Upper lobe of left lung (tissue), 6 donors: ENCODE results near the gene SRCAP. TPM values are rescaled to one million over a fixed set of nuclear protein-coding genes. Genes with fewer than 3 reads are reported as not detected.

Experiments used
- ATAC-seq, 2 donors: fragments of 200-7000 bp; cut with Tn5 transposase; one replicate each; pipeline ENCODE4 v1.9.1; 2022; ENCODE audit warnings: mild to moderate bottlenecking in 2 of 2, moderate library complexity in 2 of 2; ENCODE audit not compliant: low FRiP score in 2 of 2
- DNase-seq, 2 donors: peaks; one replicate each; pipeline ENCODE4 v3.0.0-alpha.2; 2019 to 2020
- H3K27ac ChIP-seq, 4 donors: fragments of 200-600 bp; sonication (generic); one replicate each; pipeline ENCODE4 v1.5.1; 2016 to 2019
- H3K27me3 ChIP-seq, 4 donors: fragments of 200-600 bp; sonication (generic); one replicate each; pipeline ENCODE4 v1.5.1; 2017 to 2019
- H3K36me3 ChIP-seq, 4 donors: fragments of 200-600 bp; sonication (generic); one replicate each; pipeline ENCODE4 v1.5.1; 2016 to 2019
- H3K4me1 ChIP-seq, 4 donors: fragments of 200-600 bp; sonication (generic); one replicate each; pipeline ENCODE4 v1.5.1; 2018 to 2019
- H3K4me3 ChIP-seq, 4 donors: fragments of 200-600 bp; sonication (generic); one replicate each; pipeline ENCODE4 v1.5.1; 2017 to 2019; ENCODE audit warnings: mild to moderate bottlenecking in 2 of 4, moderate library complexity in 1 of 4
- H3K9me3 ChIP-seq, 4 donors: fragments of 200-600 bp; sonication (generic); one replicate each; pipeline ENCODE4 v1.5.1; 2018 to 2019
- CTCF ChIP-seq, 6 experiments: fragments of 450-650 bp in 4 of 6; fragments of 200-600 bp in 2 of 6; sonication (generic) in 2 of 6; IDR thresholded peaks; one replicate each; pipeline ENCODE4 v1.5.1; 2016 to 2019; ENCODE audit warnings: antibody characterized with exemption in 6 of 6
- EP300 ChIP-seq, 4 donors: sonication (generic); formaldehyde crosslinking; IDR thresholded peaks; one replicate each; pipeline ENCODE4 v1.5.1; 2017; ENCODE audit warnings: antibody characterized with exemption in 4 of 4, control low read depth in 2 of 4
- POLR2A ChIP-seq, 4 donors: fragments of 450-650 bp; IDR thresholded peaks; one replicate each; pipeline ENCODE4 v1.5.1; 2016 to 2017; ENCODE audit warnings: antibody characterized with exemption in 4 of 4, mild to moderate bottlenecking in 2 of 4
- POLR2AphosphoS5 ChIP-seq, 2 donors: sonication (generic); formaldehyde crosslinking; IDR thresholded peaks; one replicate each; pipeline ENCODE4 v1.5.1; 2017; ENCODE audit warnings: antibody characterized with exemption in 2 of 2
- WGBS, 2 donors: methylation state at CpG; one replicate each; pipeline ENCODE4 v1.1.5; 2017 to 2018; 5-methylcytosine and 5-hydroxymethylcytosine counted together
- total RNA-seq, 6 donors: library from RNA; depleted of rRNA in 4 of 6; stranded (reverse); fragments of >200 nt in 4 of 6; gene quantifications; one replicate each; pipeline versions ENCODE4 v1.1.0 to v1.2.1, GENCODE V29; 2016 to 2021
- donor health status: DM: no; HTN: no; CAD: no; lungs with moderate emphysema.
- donor health status: DM: no; HTN: yes; CAD: no; lungs with severe emphysema.

SRCAP gene
- total RNA-seq, 6 donors from 2014 or later, result 38.3 to 102 (median 66.0) TPM

- peaks cover 5 to 45% (median 30%) of the 10 kb centered on the region in 4 donors for H3K36me3 ChIP-seq
Observed at GRCh38 chr16:30747799-30748633, 49.0 kb downstream of the SRCAP start, which contains the start of gene PHKG2. Gene PHKG2 (plus strand): TSS chr16:30748425. CDS start chr16:30748821, 396 bp downstream.

GRCh38 chr16:30748634-30749445, 49.9 kb downstream of the SRCAP start:
- DNase-seq (peak; percentile 40 to 87), ATAC-seq (peak; percentile 31 to 60)
- peaks cover 6 to 17% (median 15%) of the 10 kb centered on the region in 4 donors for H3K4me1 ChIP-seq
- no peak for TF ChIP-seq EP300 (IDR thresholded peaks at IDR 0.05)
- no peak for TF ChIP-seq POLR2AphosphoS5 (IDR thresholded peaks at IDR 0.05)
- no peak for TF ChIP-seq POLR2A (IDR thresholded peaks at IDR 0.05)
- no peak for TF ChIP-seq CTCF (IDR thresholded peaks at IDR 0.05)
- no peaks in the 10 kb centered on the region for H3K9me3 ChIP-seq
- peak overlapping the region; percentile 69 to 88 (median 84) for H3K27ac ChIP-seq
- H3K27me3 ChIP-seq, result no peaks in the 10 kb centered on the region
- H3K36me3 ChIP-seq, result peaks cover 10 to 47% (median 31%) of the 10 kb centered on the region in 4 donors
- WGBS, 2 donors, result 2 to 41% methylated on average over 7 to 9 of the region's 36 CpGs
- H3K4me3 ChIP-seq, result peak overlapping the region; percentile 92 to 99 (median 98)

More at GRCh38 chr16:30747799-30748633, 49.0 kb downstream of the SRCAP start, which contains the start of gene PHKG2:
- no peaks in the 10 kb centered on the region for H3K27me3 ChIP-seq
- ATAC-seq, result peak; percentile 99
- H3K4me3 ChIP-seq, result peak within 1 kb of the TSS; percentile 92 to 99 (median 98)
- TF ChIP-seq EP300 (IDR thresholded peaks at IDR 0.05) (no peak), POLR2A (IDR thresholded peaks at IDR 0.05) (peak in 2 of 4 donors; percentile 54 to 77), POLR2AphosphoS5 (IDR thresholded peaks at IDR 0.05) (peak; percentile 81 to 82), CTCF (IDR thresholded peaks at IDR 0.05) (peak in 3 of 6 experiments; percentile 4 to 38 (median 18))
- no peaks in the 10 kb centered on the region for H3K9me3 ChIP-seq
- DNase-seq, result peak; percentile 99 to 100
- peaks cover 6 to 17% (median 15%) of the 10 kb centered on the region in 4 donors for H3K4me1 ChIP-seq
- peak within 1 kb of the TSS; percentile 78 to 88 (median 84) for H3K27ac ChIP-seq
- WGBS, 2 donors, result 6 to 7% methylated on average over 17 to 58 of the region's 60 CpGs

- no peak for TF ChIP-seq POLR2A (IDR thresholded peaks at IDR 0.05)
- no peak for TF ChIP-seq EP300 (IDR thresholded peaks at IDR 0.05)
- no peak for TF ChIP-seq POLR2AphosphoS5 (IDR thresholded peaks at IDR 0.05)
- TF ChIP-seq CTCF (IDR thresholded peaks at IDR 0.05), result no peak
Observed at GRCh38 chr16:30750201-30750600, 51.2 kb downstream of the SRCAP start.

GRCh38 chr16:30750876-30751465, 52.0 kb downstream of the SRCAP start:
- H3K27me3 ChIP-seq, result no peaks in the 10 kb centered on the region
- H3K4me3 ChIP-seq, result no peak overlapping the region
- H3K9me3 ChIP-seq, result no peaks in the 10 kb centered on the region
- WGBS, 2 donors, result 92% methylated on average over 20 of the region's 20 CpGs
- TF ChIP-seq CTCF (IDR thresholded peaks at IDR 0.05) (no peak), POLR2A (IDR thresholded peaks at IDR 0.05) (no peak), POLR2AphosphoS5 (IDR thresholded peaks at IDR 0.05) (no peak), EP300 (IDR thresholded peaks at IDR 0.05) (no peak)
- H3K27ac ChIP-seq, result no peak overlapping the region
- no peak for ATAC-seq
- H3K4me1 ChIP-seq, result peaks cover 6 to 17% (median 15%) of the 10 kb centered on the region in 4 donors
- DNase-seq, result peak in 1 of 2 donors; percentile 16
- H3K36me3 ChIP-seq, result peaks cover 14 to 52% (median 35%) of the 10 kb centered on the region in 4 donors

More at GRCh38 chr16:30750201-30750600, 51.2 kb downstream of the SRCAP start:
- H3K9me3 ChIP-seq, result no peaks in the 10 kb centered on the region
- no peak for ATAC-seq
- H3K36me3 ChIP-seq, result peaks cover 14 to 46% (median 30%) of the 10 kb centered on the region in 4 donors
- H3K4me1 ChIP-seq, result peaks cover 6 to 17% (median 15%) of the 10 kb centered on the region in 4 donors
- DNase-seq, result no peak
- H3K27ac ChIP-seq, result no peak overlapping the region
- no peaks in the 10 kb centered on the region for H3K27me3 ChIP-seq
- 92% methylated on average over 4 of the region's 4 CpGs for WGBS, 2 donors
- no peak overlapping the region for H3K4me3 ChIP-seq
